ENCODE results near the gene ANKRD6.

ANKRD6 gene

DNA sequence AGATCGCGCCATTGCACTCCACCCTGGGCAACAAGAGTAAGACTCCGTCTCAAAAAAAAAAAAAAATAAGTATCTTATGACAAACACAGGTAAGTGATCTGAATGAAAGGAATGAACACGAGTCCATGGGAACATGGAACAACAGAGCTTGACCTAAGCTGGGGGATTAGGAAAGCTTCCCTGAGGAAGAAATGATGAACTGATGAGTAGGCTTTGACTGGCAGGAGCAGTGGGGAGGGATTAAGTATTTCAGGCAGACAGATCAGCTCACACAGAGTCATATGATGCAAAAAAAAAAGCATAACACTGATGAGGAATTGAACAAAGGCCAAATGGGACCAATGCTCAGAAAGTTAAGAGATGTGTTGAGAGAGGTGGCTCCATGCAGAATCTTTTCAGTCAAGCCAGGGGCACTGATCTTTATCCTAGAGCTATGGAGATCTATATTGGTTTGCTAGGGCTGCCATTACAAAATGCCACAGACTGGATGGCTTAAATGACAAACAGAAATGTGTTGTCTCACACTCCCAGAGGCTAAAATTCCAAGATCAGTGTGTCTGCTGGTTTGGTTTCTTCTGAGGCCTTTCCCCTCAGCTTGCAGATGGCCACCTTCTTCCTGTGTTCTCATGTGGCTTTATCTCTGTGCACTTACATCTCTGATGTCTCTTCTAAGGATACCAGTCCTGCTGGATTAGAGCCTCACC lies 85.6 kb downstream of the ANKRD6 start:
- no peak for DNase-seq

DNA sequence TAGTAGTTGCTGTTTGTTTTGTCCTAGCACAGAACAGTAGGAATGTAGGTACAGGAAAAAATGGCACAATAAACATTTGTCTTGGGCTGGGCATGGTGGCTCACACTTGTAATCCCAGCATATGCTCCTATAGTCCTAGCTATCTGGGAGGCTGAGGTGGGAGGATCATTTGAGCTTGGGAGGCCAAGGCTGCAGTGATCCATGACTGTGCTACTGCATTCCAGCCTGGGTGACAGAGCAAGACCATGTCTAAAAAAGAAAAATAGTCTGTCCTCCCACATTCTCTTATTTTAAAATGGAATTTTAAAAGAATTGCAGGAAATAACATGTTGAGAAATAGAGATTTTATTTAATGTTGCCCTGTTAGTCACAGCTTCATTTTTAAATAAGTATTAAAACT lies 87.8 kb downstream of the ANKRD6 start:
- no peak for DNase-seq

DNA sequence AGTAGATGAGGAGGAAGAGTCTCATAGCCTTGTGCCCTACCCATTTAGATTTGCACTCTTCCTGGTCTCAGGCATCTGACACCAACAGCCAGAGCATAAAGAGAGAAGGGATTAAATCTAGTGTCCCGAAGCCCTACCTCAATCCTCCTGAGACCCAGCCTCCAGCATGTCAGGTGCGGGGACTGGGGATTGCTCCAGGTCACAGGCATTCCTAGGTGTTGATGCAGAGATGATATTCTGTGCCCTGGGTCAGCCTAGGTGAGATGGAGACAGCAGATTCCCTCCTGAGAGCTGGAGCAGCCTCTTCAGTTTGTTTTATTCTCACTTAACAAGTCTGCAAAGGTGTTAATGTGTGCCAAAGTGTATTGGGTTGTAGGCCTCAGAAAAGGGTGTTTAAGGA lies 89.8 kb downstream of the ANKRD6 start:
- no peak for DNase-seq

DNA sequence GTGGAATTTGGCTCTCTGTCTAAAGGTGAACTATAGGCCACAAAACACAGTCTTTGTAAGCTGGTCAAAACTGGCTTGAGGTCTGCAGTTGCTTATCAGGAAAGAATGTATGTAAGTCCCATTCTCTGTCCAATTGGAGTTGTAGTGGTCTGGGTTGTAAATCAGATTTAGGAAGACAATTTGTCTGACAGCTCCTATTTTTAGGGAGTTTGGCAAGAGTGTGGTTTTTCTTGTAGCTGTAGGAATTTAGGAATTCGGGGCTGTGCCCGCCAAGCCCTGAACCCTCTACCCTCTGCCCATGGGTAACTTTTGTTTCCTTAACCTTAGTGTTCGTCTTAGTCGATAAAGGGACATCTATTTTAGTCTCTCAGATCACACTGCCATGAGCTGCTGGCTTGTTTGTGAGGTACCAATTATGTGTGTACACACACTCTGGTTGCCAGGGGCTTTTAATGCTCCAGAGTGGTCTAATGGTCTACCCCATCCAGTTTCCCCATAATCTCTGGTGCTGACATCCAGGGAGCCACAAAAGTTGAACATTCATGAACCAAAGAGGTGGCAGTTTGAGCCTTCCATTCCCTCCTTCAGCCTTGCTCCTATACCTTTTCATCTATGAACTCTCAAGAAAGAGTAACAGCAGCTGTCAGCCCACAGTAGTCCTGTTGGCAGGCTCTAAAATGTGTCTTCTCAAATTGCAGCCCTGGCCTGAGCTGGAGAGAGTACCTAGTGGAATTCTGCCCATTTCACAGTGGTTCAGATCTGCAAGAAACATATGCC lies 93.0 kb downstream of the ANKRD6 start:
- no peak for DNase-seq

DNA sequence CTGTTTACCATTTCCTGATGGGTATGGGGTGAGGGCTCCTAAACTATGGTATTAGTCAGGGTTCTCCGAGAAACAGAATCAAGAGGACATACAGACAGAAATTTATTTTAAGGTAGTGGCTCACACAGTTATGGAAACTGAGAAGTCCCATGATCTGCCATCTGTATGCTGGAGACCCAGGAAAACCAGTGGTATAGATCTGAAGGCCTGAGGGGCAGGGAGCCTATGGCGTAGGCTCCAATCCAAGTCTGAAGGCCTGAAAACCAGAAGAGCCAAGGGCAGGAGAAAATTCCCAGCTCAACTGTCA lies 93.6 kb downstream of the ANKRD6 start:
- no peak for DNase-seq

DNA sequence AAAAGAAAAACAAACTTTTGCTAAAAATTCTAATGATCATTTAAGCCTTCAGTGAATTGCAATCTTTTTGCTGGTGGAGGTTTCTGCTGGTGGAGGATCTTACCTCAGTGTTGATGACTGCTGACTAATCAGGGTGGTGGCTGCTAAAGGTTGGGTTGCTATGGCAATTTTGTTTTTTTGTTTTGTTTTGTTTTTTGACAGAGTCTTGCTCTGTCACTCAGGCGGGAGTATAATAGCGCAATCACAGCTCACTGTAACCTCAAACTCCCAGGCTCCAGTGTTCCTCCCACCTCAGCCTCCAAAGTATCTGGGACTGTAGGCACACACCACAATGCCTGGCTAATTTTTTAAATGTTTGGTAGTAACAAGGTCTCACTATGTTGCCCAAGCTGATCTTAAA lies 94.7 kb downstream of the ANKRD6 start:
- DNase-seq = peak in 1 of 2 donors; percentile 20

DNA sequence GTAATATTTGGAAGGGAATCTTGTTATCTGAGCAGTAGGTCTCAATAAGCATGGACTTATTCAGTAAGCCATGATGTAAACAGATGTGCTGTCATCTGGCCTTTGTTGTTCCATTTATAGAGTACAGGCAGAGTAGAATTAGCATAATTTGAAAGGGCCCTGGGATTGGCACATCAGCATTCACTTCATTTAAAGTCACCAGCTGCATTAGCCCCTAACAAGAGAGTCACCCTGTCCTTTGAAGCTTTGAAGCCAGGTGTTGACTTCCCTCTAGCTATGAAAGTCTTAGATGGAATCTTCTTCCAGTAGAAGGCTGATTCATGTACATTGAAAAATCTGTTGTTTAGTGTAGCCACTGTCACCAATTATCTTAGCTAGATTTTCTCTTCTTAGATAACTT lies 95.9 kb downstream of the ANKRD6 start:
- DNase-seq = no peak

DNA sequence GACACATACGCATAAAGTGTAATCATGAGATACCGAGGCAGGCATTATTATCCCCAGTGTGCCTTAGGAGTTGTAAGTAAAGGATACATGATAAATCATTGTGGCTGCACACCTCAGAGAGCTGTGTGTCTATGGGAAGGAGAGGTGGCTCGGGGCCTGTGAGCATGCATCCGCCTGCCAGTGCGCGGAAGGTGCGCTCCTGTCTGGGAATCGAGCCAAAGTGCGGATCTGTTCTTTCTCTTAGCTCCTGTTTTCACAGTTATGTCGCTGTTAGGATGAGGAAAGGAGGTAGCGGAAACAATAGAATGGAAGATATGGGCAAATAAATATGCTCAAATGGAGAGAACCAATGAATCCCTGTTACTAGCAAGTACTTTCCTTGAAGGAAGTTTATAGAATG lies 98.0 kb downstream of the ANKRD6 start:
- DNase-seq = no peak

DNA sequence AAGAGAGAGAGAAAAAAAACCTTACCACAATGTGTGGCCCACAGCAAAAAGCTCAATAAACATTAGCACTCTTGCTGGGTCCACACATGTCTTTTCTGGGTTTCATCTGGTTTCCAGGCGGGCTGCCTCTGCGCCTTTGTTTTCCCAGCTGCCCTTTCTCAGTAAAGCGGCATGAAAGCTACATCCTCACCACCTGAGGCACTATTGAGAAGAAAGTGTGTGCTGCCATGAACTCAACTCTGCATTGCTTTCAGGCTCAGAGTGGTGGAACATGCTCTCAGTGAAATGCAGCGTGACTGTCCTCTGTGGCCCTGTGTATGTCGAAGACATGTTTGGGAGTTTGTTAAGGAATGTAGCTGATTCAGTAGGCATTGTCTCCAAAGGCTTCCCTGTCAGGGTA lies 103.3 kb downstream of the ANKRD6 start:
- DNase-seq = no peak

DNA sequence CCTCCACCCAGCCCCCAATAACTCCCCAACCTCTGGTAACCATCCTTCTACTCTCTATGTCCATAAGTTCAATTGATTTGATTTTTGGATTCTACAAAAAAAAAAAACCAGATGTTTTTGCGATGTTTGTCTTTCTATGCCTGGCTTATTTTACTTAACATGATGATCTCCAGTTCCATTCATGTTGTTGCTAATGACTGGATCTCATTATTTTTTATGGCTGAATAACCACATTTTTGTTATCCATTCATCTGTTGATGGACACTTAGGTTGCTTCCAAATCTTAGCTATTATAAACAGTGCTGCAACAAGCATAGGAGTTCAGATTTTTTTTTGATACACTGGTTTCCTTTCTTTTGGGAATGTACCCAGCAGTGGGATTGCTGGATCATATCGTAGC lies 106.8 kb downstream of the ANKRD6 start:
- no peak for DNase-seq

DNA sequence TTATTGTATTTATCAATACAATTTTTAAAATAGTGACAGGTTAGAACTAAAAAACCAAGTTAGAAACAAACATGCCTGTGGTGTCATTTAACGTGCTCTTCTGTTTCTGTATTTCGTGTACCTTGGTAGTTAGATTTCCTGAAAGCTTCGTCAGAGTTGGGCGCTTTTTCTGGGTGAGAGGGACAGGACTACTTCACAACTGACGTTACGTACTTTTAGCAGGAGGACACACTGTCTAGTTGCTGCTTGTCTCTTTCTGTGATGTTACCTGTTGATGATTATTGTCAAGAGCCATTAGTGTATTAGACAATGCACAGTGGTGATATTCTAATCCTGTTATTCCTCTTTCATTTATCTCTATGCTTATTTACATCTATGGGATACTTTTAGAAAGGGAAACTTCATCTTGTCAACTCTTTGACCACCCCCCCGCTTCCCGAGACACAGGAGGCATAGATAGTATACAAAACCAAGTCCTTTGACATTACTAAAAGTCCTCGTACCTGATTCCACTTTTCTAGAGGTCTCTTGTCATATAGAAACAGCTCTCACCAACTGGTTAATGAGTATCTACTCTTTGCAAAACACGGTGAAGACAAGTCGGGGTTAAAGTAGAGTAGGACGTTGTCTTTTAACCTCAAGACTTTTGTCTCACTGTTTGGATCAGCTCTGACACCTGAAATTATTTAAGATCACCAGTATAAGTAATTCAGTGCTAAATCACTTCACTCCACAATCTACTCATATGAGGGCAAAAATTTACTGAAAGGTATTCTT lies 109.3 kb downstream of the ANKRD6 start:
- DNase-seq = no peak

DNA sequence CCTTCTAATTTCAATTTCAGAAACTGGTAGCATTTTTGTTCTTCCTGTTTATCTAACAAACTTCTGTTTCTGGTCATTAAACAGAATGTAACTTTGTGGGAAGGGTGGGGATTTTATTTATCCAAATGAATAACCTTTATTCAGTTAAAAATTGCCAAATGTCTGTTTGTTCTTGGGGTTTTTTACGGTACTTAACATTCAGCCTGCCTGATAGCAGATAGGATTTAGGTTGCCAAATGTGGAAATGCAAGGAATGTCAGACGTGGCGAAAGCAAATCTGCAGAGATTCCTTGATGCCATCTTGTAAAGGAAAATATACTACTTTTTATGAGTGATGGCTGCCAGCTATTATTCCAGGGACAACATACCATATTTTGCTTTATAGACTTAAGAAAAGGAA lies 109.9 kb downstream of the ANKRD6 start:
- DNase-seq = no peak

DNA sequence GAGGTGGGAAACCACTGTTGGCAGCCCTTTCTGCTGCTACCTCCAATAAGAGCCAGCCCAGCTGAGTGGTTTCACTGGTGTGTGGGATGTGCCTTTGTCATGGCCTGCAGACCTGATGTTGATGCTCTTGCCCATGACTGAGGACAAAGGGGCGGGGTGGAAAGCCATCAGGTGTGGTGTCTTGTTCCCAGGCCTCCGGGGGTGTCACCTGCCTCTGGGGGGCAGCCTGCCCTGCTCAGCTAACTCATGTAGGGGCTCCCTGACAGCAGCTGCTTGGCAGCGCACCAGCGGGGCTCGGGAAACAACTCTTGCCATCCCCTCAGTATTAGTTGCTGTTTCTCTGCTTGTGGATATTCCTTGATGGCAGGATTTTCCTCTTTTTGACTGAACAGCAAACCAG lies 114.3 kb downstream of the ANKRD6 start:
- no peak for DNase-seq

DNA sequence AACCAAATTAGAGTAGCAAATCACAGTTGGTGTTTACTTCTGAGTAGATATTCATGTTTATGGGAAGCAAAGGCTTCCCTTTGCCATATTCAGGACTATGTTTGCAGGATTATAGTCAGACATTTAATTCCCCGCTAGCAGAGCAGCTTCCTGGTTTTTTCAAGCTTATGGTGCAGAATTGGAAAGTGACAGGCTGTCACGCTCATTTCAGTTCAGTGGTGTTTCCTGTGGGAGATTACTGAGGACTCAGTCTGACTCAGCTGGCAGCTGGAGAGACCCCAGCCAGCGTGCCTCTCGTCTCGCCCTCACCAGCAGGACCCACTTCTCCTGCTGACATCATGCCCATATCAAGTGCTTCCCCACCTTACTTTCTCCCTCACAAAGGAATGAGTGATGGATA lies 120.5 kb downstream of the ANKRD6 start:
- no peak for DNase-seq

DNA sequence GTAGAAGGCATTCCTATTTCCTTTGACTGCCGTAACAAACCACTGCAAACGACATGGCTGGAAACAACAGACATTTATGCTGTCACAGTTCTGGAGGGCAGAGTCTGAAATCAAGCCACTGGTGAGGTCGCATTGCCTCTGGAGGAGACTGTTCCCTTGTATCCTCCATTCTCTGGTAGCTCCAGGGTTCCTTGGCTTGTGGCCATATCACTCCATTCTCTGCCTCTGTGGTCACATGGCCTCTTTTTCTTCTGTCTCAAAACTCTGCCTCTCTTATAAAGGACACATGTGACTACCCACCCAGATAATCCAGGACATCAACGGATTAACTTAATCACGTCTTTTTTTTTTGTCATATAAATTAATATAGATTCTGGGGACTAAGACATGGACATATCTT lies 121.2 kb downstream of the ANKRD6 start:
- DNase-seq = no peak

DNA sequence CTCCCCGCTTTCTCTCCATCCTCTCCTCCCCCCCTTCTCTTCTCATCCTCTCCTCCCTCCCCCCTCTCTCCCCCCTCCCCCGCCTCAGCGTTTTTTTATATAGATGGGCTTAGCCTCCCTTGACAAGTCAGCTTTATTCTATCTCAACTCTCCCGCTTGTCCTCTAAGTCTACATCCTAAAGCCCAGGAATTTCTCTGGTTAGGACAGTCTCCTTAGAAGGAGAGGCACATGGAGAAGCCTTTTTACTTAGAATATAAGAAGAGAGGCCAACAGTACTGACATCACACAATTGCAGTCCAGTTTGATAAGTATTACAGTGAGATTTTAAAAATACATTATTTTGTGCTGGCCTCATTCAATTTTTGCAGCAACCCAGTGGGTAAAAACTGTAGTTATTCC lies 122.1 kb downstream of the ANKRD6 start:
- DNase-seq = no peak

DNA sequence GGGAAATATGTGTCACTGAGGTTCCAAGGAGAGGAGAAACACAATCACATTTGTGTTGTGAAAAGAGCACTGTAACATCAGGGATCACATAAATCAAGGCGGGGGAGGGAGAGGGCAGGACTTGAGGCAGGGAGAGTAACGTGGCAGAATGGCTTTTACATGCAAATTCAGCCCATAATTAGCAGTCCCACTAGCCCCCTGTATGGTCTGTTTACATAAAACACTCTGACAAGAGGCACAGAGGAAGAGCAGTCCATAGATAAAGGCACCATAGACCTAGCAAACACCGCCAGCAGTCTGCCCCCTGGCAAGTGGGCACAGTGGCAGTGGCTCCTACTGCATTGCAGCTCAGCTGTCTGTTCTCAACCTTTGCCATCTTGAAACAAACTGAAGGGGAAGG lies 122.9 kb downstream of the ANKRD6 start:
- no peak for DNase-seq

DNA sequence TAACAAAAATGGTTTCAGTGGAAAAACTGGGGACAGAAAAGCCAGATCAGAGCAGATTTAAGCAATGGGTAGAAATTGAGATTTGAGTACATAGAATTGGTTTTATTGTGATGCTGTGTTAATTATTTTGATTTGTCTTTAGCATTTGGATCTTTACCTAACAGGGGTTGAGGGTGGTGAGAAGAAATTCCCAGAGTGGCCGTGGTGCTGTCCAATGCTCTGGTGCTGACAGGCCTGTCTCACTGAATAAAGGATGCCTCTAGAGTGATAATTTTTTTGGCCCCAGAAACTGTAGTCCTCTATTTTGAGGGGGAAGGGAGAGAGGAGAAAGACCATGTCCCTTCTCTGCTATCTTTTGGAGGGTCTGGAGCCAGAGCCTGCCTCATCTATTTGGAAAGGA lies 126.5 kb downstream of the ANKRD6 start:
- no peak for DNase-seq

DNA sequence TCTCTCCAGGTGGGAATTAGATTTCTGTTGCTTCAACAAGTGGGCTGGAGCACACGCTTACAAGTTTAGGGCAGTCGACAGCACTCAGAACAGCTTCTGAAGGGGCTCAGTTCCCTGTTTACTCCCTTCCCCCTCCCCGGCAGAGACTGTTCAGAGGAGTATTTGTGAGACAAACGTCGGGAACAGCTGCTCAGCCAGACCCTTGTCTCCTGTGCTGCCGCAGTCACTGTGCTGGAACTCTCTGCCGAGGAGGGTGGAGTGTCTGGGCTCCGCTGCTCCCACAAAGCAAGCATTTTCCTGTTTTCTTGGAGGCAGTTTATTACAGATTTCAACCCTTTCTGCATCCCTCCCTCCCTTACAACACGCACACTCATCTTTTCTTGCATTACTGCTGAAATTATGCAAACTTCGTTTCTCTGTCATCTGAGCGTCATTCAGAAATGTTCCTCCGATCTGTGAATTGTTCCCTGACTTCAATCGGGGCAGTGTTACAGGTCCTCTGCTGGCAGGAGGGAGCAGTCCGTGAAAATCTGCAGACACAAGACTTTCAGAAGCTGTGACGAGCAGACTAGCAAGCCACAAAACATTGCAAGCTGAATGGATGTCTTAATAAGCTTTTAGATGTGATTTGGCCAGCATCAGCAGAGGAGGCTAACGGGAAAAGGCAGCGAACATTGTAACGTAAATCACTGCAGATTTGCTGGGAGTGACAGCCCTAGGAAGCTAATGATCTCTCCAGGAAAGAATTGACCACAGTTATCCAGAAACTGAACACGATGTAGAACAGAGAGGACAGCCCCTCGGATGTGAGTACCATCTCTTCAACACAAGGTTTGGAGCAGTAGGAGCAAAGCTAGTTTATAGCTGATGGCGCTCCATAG lies 129.4 kb downstream of the ANKRD6 start:
- DNase-seq = no peak

DNA sequence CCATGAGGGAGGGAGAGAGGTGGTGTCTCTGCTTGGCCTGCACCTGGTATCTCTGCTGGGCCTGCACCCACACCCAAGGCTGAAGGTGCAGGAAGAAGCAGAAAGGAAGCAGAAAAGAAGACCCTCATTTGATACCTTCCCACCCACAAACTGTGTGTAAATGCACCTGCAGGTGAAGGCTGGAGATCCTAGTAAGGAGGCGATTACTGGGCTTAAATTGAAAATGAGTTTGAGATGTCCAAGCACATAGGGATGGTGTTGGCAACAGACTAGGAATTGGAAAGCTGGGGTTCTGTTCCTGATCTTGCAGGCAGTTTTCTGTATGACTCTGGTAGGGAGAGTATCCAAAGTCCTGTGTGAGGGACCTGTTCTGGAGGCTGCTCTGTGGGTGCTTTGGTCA lies 130.9 kb downstream of the ANKRD6 start:
- no peak for DNase-seq

DNA sequence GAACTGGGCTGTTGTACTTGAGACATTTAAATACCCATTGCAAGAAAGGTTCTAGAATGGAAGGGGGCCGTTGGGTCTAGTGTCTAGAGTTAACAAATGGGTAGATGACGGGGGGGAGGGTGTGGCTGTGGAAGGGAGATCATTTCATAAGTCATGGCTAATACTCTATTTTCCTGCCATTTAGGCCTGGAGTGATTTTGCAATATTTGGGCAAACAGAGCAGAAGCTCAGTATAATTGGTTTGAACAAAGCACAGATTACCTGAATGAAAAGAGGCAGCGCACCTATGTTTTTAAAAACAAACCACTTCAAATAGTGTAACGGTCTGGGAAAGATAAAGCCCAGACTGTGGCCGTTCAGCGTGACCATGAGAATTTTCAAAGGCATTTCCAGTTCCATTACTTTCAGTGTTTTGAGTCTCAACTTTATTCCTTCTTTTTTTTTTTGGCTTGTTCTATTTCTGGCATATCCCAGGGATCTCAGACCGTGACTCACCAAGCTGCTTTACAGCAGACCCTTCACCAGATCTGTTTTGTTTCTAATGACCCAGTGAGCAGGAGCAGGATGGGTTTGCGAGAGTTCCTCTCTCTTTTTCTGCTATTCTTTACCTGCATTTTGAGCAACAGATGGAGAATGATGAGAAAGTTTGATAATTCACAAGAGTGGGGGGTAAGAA lies 131.9 kb downstream of the ANKRD6 start:
- DNase-seq = no peak

DNA sequence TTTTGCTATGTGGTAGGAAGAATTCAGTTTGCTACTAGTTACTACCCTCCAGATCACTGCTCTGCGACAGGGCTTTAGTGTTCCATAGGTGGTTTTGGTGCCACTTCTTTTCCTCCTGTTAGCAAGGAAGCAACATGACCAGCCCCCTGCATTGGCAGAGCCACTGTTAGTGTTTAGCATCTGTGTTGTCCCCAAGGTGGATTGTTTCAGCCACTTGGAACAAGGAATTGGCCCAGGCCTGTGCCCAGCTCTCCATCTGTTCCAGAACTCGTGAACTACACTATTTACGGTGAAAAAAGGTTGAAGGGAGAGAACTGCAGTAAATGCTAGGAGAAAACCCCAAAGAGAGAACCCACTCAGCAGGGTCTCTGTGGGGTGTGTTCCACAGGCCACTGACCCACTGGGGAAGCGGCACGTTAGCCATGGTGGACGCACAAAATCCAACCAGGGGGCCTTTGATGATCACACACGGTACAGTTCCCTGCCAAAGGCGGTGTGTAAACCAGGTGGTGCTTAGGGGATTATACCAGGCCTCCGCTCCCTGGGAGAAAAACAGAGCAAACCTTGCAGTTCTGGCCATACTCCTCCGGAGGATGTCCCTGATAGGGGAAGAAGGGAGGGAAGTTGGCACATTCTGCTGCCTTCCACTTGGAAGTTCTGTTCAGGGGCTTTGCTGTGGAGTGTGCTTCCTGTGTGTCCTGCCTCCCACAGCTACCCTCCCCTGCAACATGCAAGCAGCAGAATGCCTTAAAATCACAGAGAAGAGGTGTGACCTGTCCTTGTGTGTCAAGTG lies 133.3 kb downstream of the ANKRD6 start:
- no peak for DNase-seq

Data from CD4-positive, alpha-beta T cell treated with Interleukin-4 for 1 hour (primary cell).